Activated T-helper 17 cell treated with anti-CD3 and anti-CD28 coated beads, Interleukin-2, amount 50 U/mL, for 72 hours (primary cell): ENCODE data around the gene RALGPS2. TPM values are rescaled to one million over a fixed set of nuclear protein-coding genes. Genes with fewer than 3 reads are reported as not detected.

ENCODE experiments used
- ATAC-seq: fragments of 150-1000 bp; cut with Tn5 transposase; replicated peaks from 2 replicates; pipeline ENCODE4 v1.10.0; 2021; ENCODE audit warnings: mild to moderate bottlenecking, moderate library complexity
- H3K27ac Mint-ChIP-seq: one replicate; pipeline ENCODE4 v1.8.0; 2022; ENCODE audit warnings: mixed read lengths
- H3K27me3 Mint-ChIP-seq: one replicate; pipeline ENCODE4 v1.8.0; 2022; ENCODE audit warnings: mixed read lengths
- H3K36me3 Mint-ChIP-seq: one replicate; pipeline ENCODE4 v1.8.0; 2022; ENCODE audit warnings: low read depth, mild to moderate bottlenecking, mixed read lengths
- H3K4me1 Mint-ChIP-seq: one replicate; pipeline ENCODE4 v1.8.0; 2022; ENCODE audit warnings: mixed read lengths
- H3K4me3 Mint-ChIP-seq: one replicate; pipeline ENCODE4 v1.8.0; 2022; ENCODE audit warnings: mild to moderate bottlenecking, mixed read lengths
- H3K9me3 Mint-ChIP-seq: one replicate; pipeline ENCODE4 v1.8.0; 2022; ENCODE audit warnings: mixed read lengths
- total RNA-seq, 2 donors: library from RNA; stranded (reverse); gene quantifications; one replicate each; pipeline ENCODE4 v1.2.3, GENCODE V29; 2022

Gene RALGPS2
- total RNA-seq, 2 donors from 2014 or later, result 0.63 to 4.4 TPM

GRCh38 chr1:178938101-178938958 lies 213.3 kb downstream of the RALGPS2 start:
- no peak for ATAC-seq
- Mint-ChIP-seq H3K4me3 (no peak overlapping the region), H3K27ac (no peak overlapping the region), H3K27me3 (peaks cover 9% of the 10 kb centered on the region), H3K9me3 (no peaks in the 10 kb centered on the region), H3K36me3 (no peaks in the 10 kb centered on the region), H3K4me1 (no peaks in the 10 kb centered on the region)

GRCh38 chr1:178938959-178939317 lies 213.9 kb downstream of the RALGPS2 start:
- H3K4me3 Mint-ChIP-seq, result no peak overlapping the region
- H3K27me3 Mint-ChIP-seq, result peaks cover 9% of the 10 kb centered on the region
- H3K9me3 Mint-ChIP-seq, result no peaks in the 10 kb centered on the region
- no peaks in the 10 kb centered on the region for H3K36me3 Mint-ChIP-seq
- ATAC-seq, result no peak
- H3K4me1 Mint-ChIP-seq, result no peaks in the 10 kb centered on the region
- no peak overlapping the region for H3K27ac Mint-ChIP-seq

GRCh38 chr1:178939338-178940067 lies 214.5 kb downstream of the RALGPS2 start:
- Mint-ChIP-seq H3K27me3 (peaks cover 9% of the 10 kb centered on the region), H3K36me3 (no peaks in the 10 kb centered on the region), H3K4me3 (no peak overlapping the region), H3K4me1 (no peaks in the 10 kb centered on the region), H3K9me3 (no peaks in the 10 kb centered on the region), H3K27ac (no peak overlapping the region)
- ATAC-seq, result no peak

GRCh38 chr1:178940068-178940765 lies 215.2 kb downstream of the RALGPS2 start:
- no peak for ATAC-seq
- no peak overlapping the region for H3K4me3 Mint-ChIP-seq
- no peaks in the 10 kb centered on the region for H3K4me1 Mint-ChIP-seq
- no peaks in the 10 kb centered on the region for H3K9me3 Mint-ChIP-seq
- H3K36me3 Mint-ChIP-seq, result no peaks in the 10 kb centered on the region
- H3K27ac Mint-ChIP-seq, result no peak overlapping the region
- peaks cover 14% of the 10 kb centered on the region for H3K27me3 Mint-ChIP-seq

GRCh38 chr1:178941261-178941689 lies 216.2 kb downstream of the RALGPS2 start:
- Mint-ChIP-seq H3K9me3 (no peaks in the 10 kb centered on the region), H3K4me3 (no peak overlapping the region), H3K27ac (no peak overlapping the region), H3K4me1 (no peaks in the 10 kb centered on the region), H3K27me3 (peaks cover 15% of the 10 kb centered on the region), H3K36me3 (no peaks in the 10 kb centered on the region)
- ATAC-seq, result no peak

GRCh38 chr1:178941849-178942248 lies 216.8 kb downstream of the RALGPS2 start:
- ATAC-seq, result no peak
- Mint-ChIP-seq H3K27me3 (peaks cover 15% of the 10 kb centered on the region), H3K4me3 (no peak overlapping the region), H3K4me1 (no peaks in the 10 kb centered on the region), H3K27ac (no peak overlapping the region), H3K9me3 (no peaks in the 10 kb centered on the region), H3K36me3 (no peaks in the 10 kb centered on the region)

- Mint-ChIP-seq H3K9me3 (no peaks in the 10 kb centered on the region), H3K4me1 (no peaks in the 10 kb centered on the region), H3K4me3 (no peak overlapping the region), H3K27me3 (peaks cover 15% of the 10 kb centered on the region), H3K27ac (no peak overlapping the region), H3K36me3 (no peaks in the 10 kb centered on the region)
- peak; percentile 42 for ATAC-seq
Observed at GRCh38 chr1:178942285-178943198, 217.5 kb downstream of the RALGPS2 start.

- ATAC-seq, result no peak
- Mint-ChIP-seq H3K27me3 (peaks cover 24% of the 10 kb centered on the region), H3K36me3 (no peaks in the 10 kb centered on the region), H3K4me1 (no peaks in the 10 kb centered on the region), H3K9me3 (no peaks in the 10 kb centered on the region), H3K27ac (no peak overlapping the region), H3K4me3 (no peak overlapping the region)
Observed at GRCh38 chr1:178944729-178945128, 219.7 kb downstream of the RALGPS2 start.

- no peaks in the 10 kb centered on the region for H3K4me1 Mint-ChIP-seq
- no peak for ATAC-seq
Observed at GRCh38 chr1:178945763-178946266, 220.8 kb downstream of the RALGPS2 start.

GRCh38 chr1:178946416-178946815 lies 221.4 kb downstream of the RALGPS2 start:
- H3K4me1 Mint-ChIP-seq, result no peaks in the 10 kb centered on the region
- no peaks in the 10 kb centered on the region for H3K36me3 Mint-ChIP-seq
- H3K4me3 Mint-ChIP-seq, result no peak overlapping the region
- H3K27me3 Mint-ChIP-seq, result peaks cover 24% of the 10 kb centered on the region
- no peaks in the 10 kb centered on the region for H3K9me3 Mint-ChIP-seq
- ATAC-seq, result no peak
- H3K27ac Mint-ChIP-seq, result no peak overlapping the region

More at GRCh38 chr1:178945763-178946266, 220.8 kb downstream of the RALGPS2 start:
- Mint-ChIP-seq H3K27ac (no peak overlapping the region), H3K27me3 (peaks cover 24% of the 10 kb centered on the region), H3K4me3 (no peak overlapping the region), H3K9me3 (no peaks in the 10 kb centered on the region), H3K36me3 (no peaks in the 10 kb centered on the region)

GRCh38 chr1:178946855-178947676 lies 222.0 kb downstream of the RALGPS2 start:
- H3K27me3 Mint-ChIP-seq, result peaks cover 22% of the 10 kb centered on the region
- no peaks in the 10 kb centered on the region for H3K36me3 Mint-ChIP-seq
- no peak overlapping the region for H3K4me3 Mint-ChIP-seq
- H3K4me1 Mint-ChIP-seq, result no peaks in the 10 kb centered on the region
- H3K27ac Mint-ChIP-seq, result no peak overlapping the region
- no peak for ATAC-seq
- H3K9me3 Mint-ChIP-seq, result no peaks in the 10 kb centered on the region

- Mint-ChIP-seq H3K36me3 (no peaks in the 10 kb centered on the region), H3K4me1 (no peaks in the 10 kb centered on the region), H3K9me3 (no peaks in the 10 kb centered on the region), H3K27ac (no peak overlapping the region), H3K27me3 (peaks cover 16% of the 10 kb centered on the region), H3K4me3 (no peak overlapping the region)
- no peak for ATAC-seq
Observed at GRCh38 chr1:178947677-178947981, 222.6 kb downstream of the RALGPS2 start.

GRCh38 chr1:178948676-178949075 lies 223.6 kb downstream of the RALGPS2 start:
- no peaks in the 10 kb centered on the region for H3K9me3 Mint-ChIP-seq
- peaks cover 15% of the 10 kb centered on the region for H3K27me3 Mint-ChIP-seq
- H3K4me1 Mint-ChIP-seq, result no peaks in the 10 kb centered on the region
- H3K36me3 Mint-ChIP-seq, result no peaks in the 10 kb centered on the region
- no peak for ATAC-seq
- H3K4me3 Mint-ChIP-seq, result no peak overlapping the region
- no peak overlapping the region for H3K27ac Mint-ChIP-seq
